ENCODE measurements around the gene SUPT6H.

- TF ChIP-seq CTCF (IDR thresholded peaks at IDR 0.05): no peak
- no peak for TF ChIP-seq EZH2 (IDR thresholded peaks at IDR 0.05; ENCODE audit: borderline replicate concordance, insufficient read depth, low read depth, low read length, poor library complexity, severe bottlenecking)
Measured at GRCh38 chr17:28622186-28622585, 39.8 kb upstream of the SUPT6H start.
